CD14-positive monocyte (primary cell): ENCODE results near the gene NSMCE1. TPM values are rescaled to one million over a fixed set of nuclear protein-coding genes. Genes with fewer than 3 reads are reported as not detected.

Source experiments
- DNase-seq, 3 donors: peaks; one replicate each; pipeline ENCODE4 v3.0.0-alpha.2; 2011 to 2022
- H2AFZ ChIP-seq: 2 replicates; pipeline ENCODE4 v1.6.0; 2012; ENCODE audit warnings: mild to moderate bottlenecking, low read depth, low read length, inconsistent platforms; ENCODE audit not compliant: insufficient read depth, poor library complexity, severe bottlenecking
- H3K27ac ChIP-seq, 2 donors: 1 replicate in 1 of 2; 2 replicates in 1 of 2; pipeline ENCODE4 v1.5.1; 2012 to 2013; ENCODE audit warnings: low read length in 2 of 2, control low read depth in 1 of 2, inconsistent platforms in 1 of 2, low read depth in 1 of 2, mild to moderate bottlenecking in 1 of 2
- H3K27me3 ChIP-seq, 2 donors: one replicate each; pipeline versions ENCODE4 v1.6.0 to v1.6.1; 2011 to 2013; ENCODE audit warnings: low read length in 2 of 2; ENCODE audit not compliant: control insufficient read depth in 2 of 2, insufficient read depth in 2 of 2
- H3K36me3 ChIP-seq, 2 donors: replicated peaks in 1 of 2; 1 replicate in 1 of 2; 2 replicates in 1 of 2; pipeline versions ENCODE4 v1.5.1 to v1.6.1; 2012 to 2013; ENCODE audit warnings: low read length in 2 of 2, control low read depth in 1 of 2, inconsistent platforms in 1 of 2, mild to moderate bottlenecking in 1 of 2; ENCODE audit not compliant: insufficient read depth in 2 of 2, control insufficient read depth in 1 of 2
- H3K4me1 ChIP-seq, 2 donors: 1 replicate in 1 of 2; 2 replicates in 1 of 2; pipeline versions ENCODE4 v1.5.1 to v1.6.1; 2012 to 2013; ENCODE audit warnings: low read length in 2 of 2, control low read depth in 1 of 2, inconsistent platforms in 1 of 2, mild to moderate bottlenecking in 1 of 2, moderate library complexity in 1 of 2; ENCODE audit not compliant: insufficient read depth in 2 of 2, control insufficient read depth in 1 of 2
- H3K4me2 ChIP-seq: replicated peaks from 2 replicates; pipeline ENCODE3; 2012; ENCODE audit warnings: low read length, moderate library complexity, mild to moderate bottlenecking; ENCODE audit not compliant: poor library complexity, severe bottlenecking; ENCODE audit errors: extremely low read depth
- H3K4me3 ChIP-seq, 3 experiments: fragments of 200-600 bp in 1 of 3; sonication (generic) in 1 of 3; replicated peaks in 1 of 3; 1 replicate in 2 of 3; 2 replicates in 1 of 3; pipeline ENCODE4 v1.5.1; 2011 to 2013; ENCODE audit warnings: low read length in 3 of 3, mild to moderate bottlenecking in 3 of 3, control low read depth in 2 of 3, low read depth in 2 of 3, inconsistent platforms in 1 of 3, moderate library complexity in 1 of 3
- H3K79me2 ChIP-seq: 2 replicates; pipeline ENCODE4 v1.6.0; 2012; ENCODE audit warnings: mild to moderate bottlenecking, control low read depth, inconsistent platforms, low read length, moderate library complexity; ENCODE audit not compliant: insufficient read depth
- H3K9ac ChIP-seq: 2 replicates; pipeline ENCODE4 v1.6.0; 2017; ENCODE audit warnings: low read length, mild to moderate bottlenecking; ENCODE audit not compliant: insufficient read depth, poor library complexity, severe bottlenecking
- H3K9me3 ChIP-seq, 2 donors: replicated peaks in 1 of 2; 1 replicate in 1 of 2; 2 replicates in 1 of 2; pipeline versions ENCODE4 v1.5.1 to v1.6.1; 2012 to 2013; ENCODE audit warnings: low read length in 2 of 2, control low read depth in 1 of 2; ENCODE audit not compliant: control insufficient read depth in 1 of 2, insufficient read depth in 1 of 2
- H4K20me1 ChIP-seq: 2 replicates; pipeline ENCODE4 v1.6.0; 2012; ENCODE audit warnings: mild to moderate bottlenecking, low read length, control low read depth, moderate library complexity; ENCODE audit not compliant: insufficient read depth
- H3K27ac Mint-ChIP-seq, 7 donors: one replicate each; pipeline ENCODE4 v1.8.0; 2020; ENCODE audit warnings: mild to moderate bottlenecking in 7 of 7, mixed read lengths in 7 of 7, moderate library complexity in 6 of 7, inconsistent platforms in 2 of 7
- H3K27me3 Mint-ChIP-seq, 3 donors: one replicate each; pipeline ENCODE4 v1.8.0; 2021 to 2022; ENCODE audit warnings: low read depth in 3 of 3, mild to moderate bottlenecking in 3 of 3, mixed read lengths in 3 of 3, moderate library complexity in 3 of 3, inconsistent platforms in 1 of 3
- H3K36me3 Mint-ChIP-seq, 2 donors: one replicate each; pipeline ENCODE4 v1.8.0; 2020; ENCODE audit warnings: mixed read lengths in 2 of 2, inconsistent platforms in 1 of 2, mild to moderate bottlenecking in 1 of 2
- H3K4me1 Mint-ChIP-seq: one replicate; pipeline ENCODE4 v1.8.0; 2020; ENCODE audit warnings: mild to moderate bottlenecking, mixed read lengths
- H3K4me3 Mint-ChIP-seq, 2 donors: one replicate each; pipeline ENCODE4 v1.8.0; 2020; ENCODE audit warnings: mild to moderate bottlenecking in 2 of 2, mixed read lengths in 2 of 2, moderate library complexity in 1 of 2
- H3K9me3 Mint-ChIP-seq, 7 donors: one replicate each; pipeline ENCODE4 v1.8.0; 2020 to 2022; ENCODE audit warnings: mixed read lengths in 7 of 7, mild to moderate bottlenecking in 6 of 7, moderate library complexity in 6 of 7, inconsistent platforms in 2 of 7
- CTCF ChIP-seq: fragments of 200-600 bp; IDR thresholded peaks from one replicate; pipeline ENCODE4 v1.8.0; 2022; ENCODE audit warnings: antibody characterized with exemption, mild to moderate bottlenecking
- WGBS: methylation state at CpG from one replicate; pipeline ENCODE4 v1.1.5; 2013; ENCODE audit warnings: missing lambda C conversion rate; ENCODE audit not compliant: insufficient coverage; 5-methylcytosine and 5-hydroxymethylcytosine counted together
- intact Hi-C, 2 donors: fragments of 100-400 bp; cut with micrococcal nuclease; formaldehyde crosslinking; loops; one replicate each; pipeline versions ENCODE4 v1.15.0 to v1.15.1; 2023
- polyA plus RNA-seq, 3 donors: library from polyadenylated mRNA; depleted of rRNA in 1 of 3; unstranded in 2 of 3; stranded (reverse) in 1 of 3; fragments of 300-500 nt in 2 of 3; fragments of >200 nt in 1 of 3; fragmentation: Illumina TruSeq in 2 of 3; gene quantifications; 1 replicate in 2 of 3; 2 replicates in 1 of 3; pipeline ENCODE4 v1.2.3, GENCODE V29; 2012 to 2021

The NSMCE1 gene
- polyA plus RNA-seq, 3 donors, result 19.6 to 85.2 (median 82.6) TPM

- TF ChIP-seq CTCF, result no peak
- Histone ChIP-seq H3K36me3 (no peaks in the 10 kb centered on the region), H3K4me3 (no peak overlapping the region), H3K4me1 (no peaks in the 10 kb centered on the region), H3K9me3 (no peaks in the 10 kb centered on the region), H3K4me2 (no peak overlapping the region), H3K27me3 (no peaks in the 10 kb centered on the region), H3K79me2 (no peaks in the 10 kb centered on the region), H3K27ac (no peak overlapping the region), H3K9ac (no peak overlapping the region), H2AFZ (no peak overlapping the region), H4K20me1 (no peaks in the 10 kb centered on the region)
- Mint-ChIP-seq H3K27me3 (peaks cover 2 to 17% (median 5%) of the 10 kb centered on the region in 3 donors), H3K9me3 (peaks cover 0 to 9% (median 4%) of the 10 kb centered on the region in 7 donors), H3K36me3 (no peaks in the 10 kb centered on the region), H3K4me1 (no peaks in the 10 kb centered on the region), H3K4me3 (no peak overlapping the region), H3K27ac (no peak overlapping the region)
- no peak for DNase-seq
- WGBS, result 100% methylated on average over 3 of the region's 6 CpGs
- intact Hi-C loops, result no loop called here
These were observed 75.1 kb downstream of the NSMCE1 start for GRCh38 chr16:27193300-27193990.

- intact Hi-C loops, result no loop called here
- Histone ChIP-seq H3K9me3 (no peaks in the 10 kb centered on the region), H3K9ac (no peak overlapping the region), H3K4me1 (no peaks in the 10 kb centered on the region), H3K4me3 (no peak overlapping the region), H3K27me3 (no peaks in the 10 kb centered on the region), H3K79me2 (no peaks in the 10 kb centered on the region), H4K20me1 (no peaks in the 10 kb centered on the region), H2AFZ (no peak overlapping the region), H3K4me2 (no peak overlapping the region), H3K36me3 (no peaks in the 10 kb centered on the region), H3K27ac (no peak overlapping the region)
- Mint-ChIP-seq H3K27me3 (peaks cover 5 to 13% (median 8%) of the 10 kb centered on the region in 3 donors), H3K9me3 (peaks cover 0 to 9% (median 4%) of the 10 kb centered on the region in 7 donors), H3K36me3 (no peaks in the 10 kb centered on the region), H3K4me3 (no peak overlapping the region), H3K4me1 (no peaks in the 10 kb centered on the region), H3K27ac (no peak overlapping the region)
- DNase-seq, result no peak
- 77% methylated on average over 6 of the region's 7 CpGs for WGBS
- no peak for TF ChIP-seq CTCF
These were observed 77.1 kb downstream of the NSMCE1 start for GRCh38 chr16:27191352-27191924.
